Measurements from ENCODE around the gene CDK17. TPM values are rescaled to one million over a fixed set of nuclear protein-coding genes. Genes with fewer than 3 reads are reported as not detected.
"Not testable (repeated sequence)": the region's sequence is repeated elsewhere in the genome, so short reads cannot be mapped to it uniquely, and the experiment has no call there.

The CDK17 gene
- total RNA-seq, 1 experiment from 2014 or later: 21.4 TPM

GRCh38 chr12:96417688-96418087, 17.4 kb upstream of the CDK17 start:
- RAD21 ChIA-PET (ENCODE audit: low non-redundant PET in 1 of 2, low total read pairs in 2 of 2, uncharacterized antibody in 2 of 2, unreplicated experiment in 2 of 2); H4K20me1 ChIP-seq (ENCODE audit: insufficient read depth); H3K79me2 ChIP-seq (ENCODE audit: insufficient read depth, low read length); H3K36me3 ChIP-seq (ENCODE audit: control insufficient read depth in 1 of 2, insufficient read depth in 2 of 2, low read length in 2 of 2); BruUV-seq (replicated peaks); DNase-seq (ENCODE audit: low read depth, low spot score); H3K4me2 ChIP-seq (ENCODE audit: low read length); POLR2A ChIA-PET; H3K9me2 ChIP-seq (ENCODE audit: insufficient read depth); H3K27ac ChIP-seq (ENCODE audit: low read depth, low read length); H3K9ac ChIP-seq (ENCODE audit: low read length); H3K9me3 ChIP-seq (ENCODE audit: control insufficient read depth in 1 of 2, insufficient read depth in 1 of 2, low read depth in 1 of 2, low read length in 2 of 2); H2AFZ ChIP-seq (ENCODE audit: low read depth, low read length, poor library complexity, severe bottlenecking); CTCF ChIA-PET; H3K27me3 ChIP-seq (ENCODE audit: insufficient read depth, low read length); intact Hi-C loops (cut with micrococcal nuclease); H3K4me1 ChIP-seq (ENCODE audit: control insufficient read depth in 1 of 2, insufficient read depth in 2 of 2, low read length in 2 of 2); ATAC-seq; H3K4me3 ChIP-seq (replicated peaks in 1 of 2; ENCODE audit: low read depth in 1 of 2, low read length in 2 of 2): not testable (repeated sequence)

DNA sequence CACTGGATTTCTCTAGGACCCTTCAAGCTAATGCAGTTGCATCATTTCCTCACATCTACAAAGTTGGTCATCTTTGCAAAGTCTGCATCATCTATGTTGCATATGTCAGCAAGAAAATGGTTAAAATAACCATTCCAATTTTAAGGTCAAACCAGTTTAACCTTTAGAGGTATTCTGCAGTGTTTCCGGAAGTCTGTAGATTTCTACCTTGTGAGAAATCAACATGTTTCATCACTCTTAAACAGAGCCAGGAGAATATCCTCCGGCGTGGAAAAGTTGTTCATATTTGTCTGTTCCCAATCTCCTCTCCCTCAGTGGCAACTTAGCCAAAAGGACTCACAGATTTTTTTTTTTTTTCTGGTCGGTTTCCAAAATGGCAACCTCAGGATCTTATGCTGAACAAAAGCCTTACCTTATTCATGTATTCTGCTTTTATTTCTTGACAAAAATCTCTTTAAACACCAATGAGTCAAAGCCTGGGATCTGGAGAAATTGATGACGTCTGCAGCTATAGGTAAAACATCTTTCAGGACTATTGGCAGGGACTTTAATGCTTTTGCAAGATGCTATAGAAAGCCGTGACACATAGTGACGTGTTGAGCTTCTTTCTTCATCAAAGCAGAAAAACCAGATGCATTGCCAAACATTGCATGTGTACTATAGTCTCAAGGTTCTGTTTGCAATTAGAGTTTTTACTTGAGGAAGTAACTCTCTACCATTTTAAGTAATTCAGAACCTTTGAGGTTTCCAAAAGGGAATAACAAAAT, 16.0 kb upstream of the CDK17 start:
- POLR2A ChIA-PET: no interaction called here
- H3K27ac ChIP-seq (ENCODE audit: low read depth, low read length): no peak overlapping the region
- H3K9me2 ChIP-seq (ENCODE audit: insufficient read depth): no peaks in the 10 kb centered on the region
- H3K79me2 ChIP-seq (ENCODE audit: insufficient read depth, low read length): no peaks in the 10 kb centered on the region
- no peak overlapping the region for H2AFZ ChIP-seq (ENCODE audit: low read depth, low read length, poor library complexity, severe bottlenecking)
- DNase-seq (ENCODE audit: low read depth, low spot score) (no peak), ATAC-seq (no peak)
- TF ChIP-seq SRF (IDR thresholded peaks at IDR 0.05; ENCODE audit: low read depth): no peak
- no peak for TF ChIP-seq CBX3 (IDR thresholded peaks at IDR 0.05; ENCODE audit: low read depth)
- TF ChIP-seq YY1 (IDR thresholded peaks at IDR 0.05; ENCODE audit: extremely low read depth, insufficient replicate concordance, low read depth, low read length): no peak
- no peak for TF ChIP-seq ELF1 (IDR thresholded peaks at IDR 0.05; ENCODE audit: borderline replicate concordance, low read depth)
- TF ChIP-seq CEBPB (IDR thresholded peaks at IDR 0.05; ENCODE audit: low read depth): no peak
- TF ChIP-seq RAD21 (IDR thresholded peaks at IDR 0.05; ENCODE audit: low read depth): no peak
- TF ChIP-seq, protein P1, sequence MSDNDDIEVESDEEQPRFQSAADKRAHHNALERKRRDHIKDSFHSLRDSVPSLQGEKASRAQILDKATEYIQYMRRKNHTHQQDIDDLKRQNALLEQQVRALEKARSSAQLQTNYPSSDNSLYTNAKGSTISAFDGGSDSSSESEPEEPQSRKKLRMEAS (IDR thresholded peaks at IDR 0.05): no peak
- TF ChIP-seq EZH2 (IDR thresholded peaks at IDR 0.05): no peak
- no peak for TF ChIP-seq TCF7L2 (IDR thresholded peaks at IDR 0.05; ENCODE audit: borderline replicate concordance, extremely low read depth, insufficient read depth, insufficient read length)
- TF ChIP-seq, protein P2, sequence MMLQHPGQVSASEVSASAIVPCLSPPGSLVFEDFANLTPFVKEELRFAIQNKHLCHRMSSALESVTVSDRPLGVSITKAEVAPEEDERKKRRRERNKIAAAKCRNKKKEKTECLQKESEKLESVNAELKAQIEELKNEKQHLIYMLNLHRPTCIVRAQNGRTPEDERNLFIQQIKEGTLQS (IDR thresholded peaks at IDR 0.05): no peak
- TF ChIP-seq ZFX (IDR thresholded peaks at IDR 0.05): no peak
- no peak for TF ChIP-seq POLR2A (IDR thresholded peaks at IDR 0.05; ENCODE audit: borderline replicate concordance, extremely low read depth, insufficient read depth, insufficient read length)
- TF ChIP-seq, protein P3, sequence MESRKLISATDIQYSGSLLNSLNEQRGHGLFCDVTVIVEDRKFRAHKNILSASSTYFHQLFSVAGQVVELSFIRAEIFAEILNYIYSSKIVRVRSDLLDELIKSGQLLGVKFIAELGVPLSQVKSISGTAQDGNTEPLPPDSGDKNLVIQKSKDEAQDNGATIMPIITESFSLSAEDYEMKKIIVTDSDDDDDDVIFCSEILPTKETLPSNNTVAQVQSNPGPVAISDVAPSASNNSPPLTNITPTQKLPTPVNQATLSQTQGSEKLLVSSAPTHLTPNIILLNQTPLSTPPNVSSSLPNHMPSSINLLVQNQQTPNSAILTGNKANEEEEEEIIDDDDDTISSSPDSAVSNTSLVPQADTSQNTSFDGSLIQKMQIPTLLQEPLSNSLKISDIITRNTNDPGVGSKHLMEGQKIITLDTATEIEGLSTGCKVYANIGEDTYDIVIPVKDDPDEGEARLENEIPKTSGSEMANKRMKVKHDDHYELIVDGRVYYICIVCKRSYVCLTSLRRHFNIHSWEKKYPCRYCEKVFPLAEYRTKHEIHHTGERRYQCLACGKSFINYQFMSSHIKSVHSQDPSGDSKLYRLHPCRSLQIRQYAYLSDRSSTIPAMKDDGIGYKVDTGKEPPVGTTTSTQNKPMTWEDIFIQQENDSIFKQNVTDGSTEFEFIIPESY (IDR thresholded peaks at IDR 0.05; ENCODE audit: extremely low read depth, insufficient replicate concordance, low read length): no peak
- TF ChIP-seq, protein P4, sequence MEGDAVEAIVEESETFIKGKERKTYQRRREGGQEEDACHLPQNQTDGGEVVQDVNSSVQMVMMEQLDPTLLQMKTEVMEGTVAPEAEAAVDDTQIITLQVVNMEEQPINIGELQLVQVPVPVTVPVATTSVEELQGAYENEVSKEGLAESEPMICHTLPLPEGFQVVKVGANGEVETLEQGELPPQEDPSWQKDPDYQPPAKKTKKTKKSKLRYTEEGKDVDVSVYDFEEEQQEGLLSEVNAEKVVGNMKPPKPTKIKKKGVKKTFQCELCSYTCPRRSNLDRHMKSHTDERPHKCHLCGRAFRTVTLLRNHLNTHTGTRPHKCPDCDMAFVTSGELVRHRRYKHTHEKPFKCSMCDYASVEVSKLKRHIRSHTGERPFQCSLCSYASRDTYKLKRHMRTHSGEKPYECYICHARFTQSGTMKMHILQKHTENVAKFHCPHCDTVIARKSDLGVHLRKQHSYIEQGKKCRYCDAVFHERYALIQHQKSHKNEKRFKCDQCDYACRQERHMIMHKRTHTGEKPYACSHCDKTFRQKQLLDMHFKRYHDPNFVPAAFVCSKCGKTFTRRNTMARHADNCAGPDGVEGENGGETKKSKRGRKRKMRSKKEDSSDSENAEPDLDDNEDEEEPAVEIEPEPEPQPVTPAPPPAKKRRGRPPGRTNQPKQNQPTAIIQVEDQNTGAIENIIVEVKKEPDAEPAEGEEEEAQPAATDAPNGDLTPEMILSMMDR (IDR thresholded peaks at IDR 0.05 in 2 of 3, conservative IDR thresholded peaks at IDR 0.05 in 1 of 3; ENCODE audit: borderline replicate concordance in 1 of 3, insufficient read depth in 1 of 3, low read depth in 2 of 3, low read length in 2 of 3): no peak
- CTCF ChIA-PET: no interaction called here
- no peaks in the 10 kb centered on the region for H3K27me3 ChIP-seq (ENCODE audit: insufficient read depth, low read length)
- H3K9ac ChIP-seq (ENCODE audit: low read length): no peak overlapping the region
- H4K20me1 ChIP-seq (ENCODE audit: insufficient read depth): no peaks in the 10 kb centered on the region
- intact Hi-C loops (cut with micrococcal nuclease): no loop called here
- RAD21 ChIA-PET (ENCODE audit: low non-redundant PET in 1 of 2, low total read pairs in 2 of 2, uncharacterized antibody in 2 of 2, unreplicated experiment in 2 of 2): no interaction called here
- no TSS peak for BruUV-seq (replicated peaks)
- no peak overlapping the region for H3K4me3 ChIP-seq (replicated peaks in 1 of 2; ENCODE audit: low read depth in 1 of 2, low read length in 2 of 2)
- no peaks in the 10 kb centered on the region for H3K9me3 ChIP-seq (ENCODE audit: control insufficient read depth in 1 of 2, insufficient read depth in 1 of 2, low read depth in 1 of 2, low read length in 2 of 2)
- H3K4me1 ChIP-seq (ENCODE audit: control insufficient read depth in 1 of 2, insufficient read depth in 2 of 2, low read length in 2 of 2): no peaks in the 10 kb centered on the region
- no peaks in the 10 kb centered on the region for H3K36me3 ChIP-seq (ENCODE audit: control insufficient read depth in 1 of 2, insufficient read depth in 2 of 2, low read length in 2 of 2)
- no peak overlapping the region for H3K4me2 ChIP-seq (ENCODE audit: low read length)

All from HCT116 (cell line).